ENCODE measurements around the gene DPH6. TPM values are rescaled to one million over a fixed set of nuclear protein-coding genes. Genes with fewer than 3 reads are reported as not detected.
"Not testable (repeated sequence)": the region's sequence is repeated elsewhere in the genome, so short reads cannot be mapped to it uniquely, and the experiment has no call there.

Gene DPH6
- total and polyA plus RNA-seq, 4 donors = 3.4 to 14.3 (median 10.4) TPM

- no peak for DNase-seq (ENCODE audit: low spot score)
These were observed 103.2 kb downstream of the DPH6 start for GRCh38 chr15:35442742-35443141.

GRCh38 chr15:35441279-35441678 is 104.7 kb downstream of the DPH6 start:
- not testable (repeated sequence) for H3K9me3 ChIP-seq (ENCODE audit: control insufficient read depth in 4 of 4, low read length in 3 of 4); H3K9ac ChIP-seq (ENCODE audit: low read depth in 1 of 2, low read length in 2 of 2); H3K27ac ChIP-seq (ENCODE audit: low read depth in 1 of 2, low read length in 2 of 2); H3K27me3 ChIP-seq (ENCODE audit: control insufficient read depth in 4 of 4, insufficient read depth in 4 of 4, low read length in 3 of 4); H3K4me3 ChIP-seq (ENCODE audit: low read depth in 1 of 3, low read length in 3 of 3); H3K36me3 ChIP-seq (ENCODE audit: control insufficient read depth in 4 of 4, insufficient read depth in 3 of 4, low read depth in 1 of 4, low read length in 3 of 4); DNase-seq (ENCODE audit: low spot score); H3K4me1 ChIP-seq (ENCODE audit: control insufficient read depth in 4 of 4, insufficient read depth in 4 of 4, low read length in 3 of 4)
- over 99% methylated on average over 4 of the region's 4 CpGs for WGBS

More at GRCh38 chr15:35442742-35443141, 103.2 kb downstream of the DPH6 start:
- Histone ChIP-seq H3K9me3 (ENCODE audit: control insufficient read depth in 4 of 4, low read length in 3 of 4) (no peaks in the 10 kb centered on the region), H3K36me3 (ENCODE audit: control insufficient read depth in 4 of 4, insufficient read depth in 3 of 4, low read depth in 1 of 4, low read length in 3 of 4) (no peaks in the 10 kb centered on the region), H3K4me1 (ENCODE audit: control insufficient read depth in 4 of 4, insufficient read depth in 4 of 4, low read length in 3 of 4) (no peaks in the 10 kb centered on the region), H3K9ac (ENCODE audit: low read depth in 1 of 2, low read length in 2 of 2) (no peak overlapping the region), H3K27ac (ENCODE audit: low read depth in 1 of 2, low read length in 2 of 2) (no peak overlapping the region), H3K27me3 (ENCODE audit: control insufficient read depth in 4 of 4, insufficient read depth in 4 of 4, low read length in 3 of 4) (no peaks in the 10 kb centered on the region), H3K4me3 (ENCODE audit: low read depth in 1 of 3, low read length in 3 of 3) (no peak overlapping the region)
- WGBS = 84% methylated on average over 1 of the region's 1 CpG
- no peak for TF ChIP-seq JUND (IDR thresholded peaks at IDR 0.05)
- TF ChIP-seq HNF4G (IDR thresholded peaks at IDR 0.05) = no peak
- TF ChIP-seq, protein P1, sequence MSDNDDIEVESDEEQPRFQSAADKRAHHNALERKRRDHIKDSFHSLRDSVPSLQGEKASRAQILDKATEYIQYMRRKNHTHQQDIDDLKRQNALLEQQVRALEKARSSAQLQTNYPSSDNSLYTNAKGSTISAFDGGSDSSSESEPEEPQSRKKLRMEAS (IDR thresholded peaks at IDR 0.05) = no peak
- TF ChIP-seq FOXA1 (IDR thresholded peaks at IDR 0.05) = no peak
- no peak for TF ChIP-seq RXRA (IDR thresholded peaks at IDR 0.05)
- TF ChIP-seq, protein P2, sequence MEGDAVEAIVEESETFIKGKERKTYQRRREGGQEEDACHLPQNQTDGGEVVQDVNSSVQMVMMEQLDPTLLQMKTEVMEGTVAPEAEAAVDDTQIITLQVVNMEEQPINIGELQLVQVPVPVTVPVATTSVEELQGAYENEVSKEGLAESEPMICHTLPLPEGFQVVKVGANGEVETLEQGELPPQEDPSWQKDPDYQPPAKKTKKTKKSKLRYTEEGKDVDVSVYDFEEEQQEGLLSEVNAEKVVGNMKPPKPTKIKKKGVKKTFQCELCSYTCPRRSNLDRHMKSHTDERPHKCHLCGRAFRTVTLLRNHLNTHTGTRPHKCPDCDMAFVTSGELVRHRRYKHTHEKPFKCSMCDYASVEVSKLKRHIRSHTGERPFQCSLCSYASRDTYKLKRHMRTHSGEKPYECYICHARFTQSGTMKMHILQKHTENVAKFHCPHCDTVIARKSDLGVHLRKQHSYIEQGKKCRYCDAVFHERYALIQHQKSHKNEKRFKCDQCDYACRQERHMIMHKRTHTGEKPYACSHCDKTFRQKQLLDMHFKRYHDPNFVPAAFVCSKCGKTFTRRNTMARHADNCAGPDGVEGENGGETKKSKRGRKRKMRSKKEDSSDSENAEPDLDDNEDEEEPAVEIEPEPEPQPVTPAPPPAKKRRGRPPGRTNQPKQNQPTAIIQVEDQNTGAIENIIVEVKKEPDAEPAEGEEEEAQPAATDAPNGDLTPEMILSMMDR (IDR thresholded peaks at IDR 0.05; ENCODE audit: low read depth, low read length, missing input control) = no peak
- no peak for TF ChIP-seq TAF1 (conservative IDR thresholded peaks at IDR 0.05)
- no peak for TF ChIP-seq SP1 (IDR thresholded peaks at IDR 0.05)
- no peak for TF ChIP-seq GABPA (IDR thresholded peaks at IDR 0.05 in 1 of 2, conservative IDR thresholded peaks at IDR 0.05 in 1 of 2)
- no peak for TF ChIP-seq NR2F2 (IDR thresholded peaks at IDR 0.05)
- no peak for TF ChIP-seq RAD21 (IDR thresholded peaks at IDR 0.05)

- no peaks in the 10 kb centered on the region for H3K4me1 ChIP-seq (ENCODE audit: control insufficient read depth in 4 of 4, insufficient read depth in 4 of 4, low read length in 3 of 4)
- H3K36me3 ChIP-seq (ENCODE audit: control insufficient read depth in 4 of 4, insufficient read depth in 3 of 4, low read depth in 1 of 4, low read length in 3 of 4) = no peaks in the 10 kb centered on the region
- H3K4me3 ChIP-seq (ENCODE audit: low read depth in 1 of 3, low read length in 3 of 3) = no peak overlapping the region
- TF ChIP-seq SP1 (IDR thresholded peaks at IDR 0.05) = no peak
- no peak for DNase-seq (ENCODE audit: low spot score)
- no peak overlapping the region for H3K27ac ChIP-seq (ENCODE audit: low read depth in 1 of 2, low read length in 2 of 2)
- 91% methylated on average over 3 of the region's 3 CpGs for WGBS
- peaks cover 0 to 4% (median 2%) of the 10 kb centered on the region in 4 donors for H3K9me3 ChIP-seq (ENCODE audit: control insufficient read depth in 4 of 4, low read length in 3 of 4)
- H3K9ac ChIP-seq (ENCODE audit: low read depth in 1 of 2, low read length in 2 of 2) = no peak overlapping the region
- no peaks in the 10 kb centered on the region for H3K27me3 ChIP-seq (ENCODE audit: control insufficient read depth in 4 of 4, insufficient read depth in 4 of 4, low read length in 3 of 4)
These were observed 105.7 kb downstream of the DPH6 start for GRCh38 chr15:35440265-35440664.

GRCh38 chr15:35439291-35439690 is 106.7 kb downstream of the DPH6 start:
- no peak overlapping the region for H3K27ac ChIP-seq (ENCODE audit: low read depth in 1 of 2, low read length in 2 of 2)
- DNase-seq (ENCODE audit: low spot score) = no peak
- WGBS = 87% methylated on average over 2 of the region's 2 CpGs
- no peak for TF ChIP-seq JUND (IDR thresholded peaks at IDR 0.05)
- TF ChIP-seq, protein P2 (IDR thresholded peaks at IDR 0.05; ENCODE audit: low read depth, low read length, missing input control) = no peak
- no peak for TF ChIP-seq RAD21 (IDR thresholded peaks at IDR 0.05)
- TF ChIP-seq TAF1 (conservative IDR thresholded peaks at IDR 0.05) = no peak
- no peak for TF ChIP-seq EGR1 (IDR thresholded peaks at IDR 0.05; ENCODE audit: low read depth in 2 of 2)
- TF ChIP-seq, protein P3, sequence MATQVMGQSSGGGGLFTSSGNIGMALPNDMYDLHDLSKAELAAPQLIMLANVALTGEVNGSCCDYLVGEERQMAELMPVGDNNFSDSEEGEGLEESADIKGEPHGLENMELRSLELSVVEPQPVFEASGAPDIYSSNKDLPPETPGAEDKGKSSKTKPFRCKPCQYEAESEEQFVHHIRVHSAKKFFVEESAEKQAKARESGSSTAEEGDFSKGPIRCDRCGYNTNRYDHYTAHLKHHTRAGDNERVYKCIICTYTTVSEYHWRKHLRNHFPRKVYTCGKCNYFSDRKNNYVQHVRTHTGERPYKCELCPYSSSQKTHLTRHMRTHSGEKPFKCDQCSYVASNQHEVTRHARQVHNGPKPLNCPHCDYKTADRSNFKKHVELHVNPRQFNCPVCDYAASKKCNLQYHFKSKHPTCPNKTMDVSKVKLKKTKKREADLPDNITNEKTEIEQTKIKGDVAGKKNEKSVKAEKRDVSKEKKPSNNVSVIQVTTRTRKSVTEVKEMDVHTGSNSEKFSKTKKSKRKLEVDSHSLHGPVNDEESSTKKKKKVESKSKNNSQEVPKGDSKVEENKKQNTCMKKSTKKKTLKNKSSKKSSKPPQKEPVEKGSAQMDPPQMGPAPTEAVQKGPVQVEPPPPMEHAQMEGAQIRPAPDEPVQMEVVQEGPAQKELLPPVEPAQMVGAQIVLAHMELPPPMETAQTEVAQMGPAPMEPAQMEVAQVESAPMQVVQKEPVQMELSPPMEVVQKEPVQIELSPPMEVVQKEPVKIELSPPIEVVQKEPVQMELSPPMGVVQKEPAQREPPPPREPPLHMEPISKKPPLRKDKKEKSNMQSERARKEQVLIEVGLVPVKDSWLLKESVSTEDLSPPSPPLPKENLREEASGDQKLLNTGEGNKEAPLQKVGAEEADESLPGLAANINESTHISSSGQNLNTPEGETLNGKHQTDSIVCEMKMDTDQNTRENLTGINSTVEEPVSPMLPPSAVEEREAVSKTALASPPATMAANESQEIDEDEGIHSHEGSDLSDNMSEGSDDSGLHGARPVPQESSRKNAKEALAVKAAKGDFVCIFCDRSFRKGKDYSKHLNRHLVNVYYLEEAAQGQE (IDR thresholded peaks at IDR 0.05) = no peak
- TF ChIP-seq GABPA (IDR thresholded peaks at IDR 0.05 in 1 of 2, conservative IDR thresholded peaks at IDR 0.05 in 1 of 2) = no peak
- TF ChIP-seq RXRA (IDR thresholded peaks at IDR 0.05) = no peak
- no peak for TF ChIP-seq YY1 (IDR thresholded peaks at IDR 0.05)

More at GRCh38 chr15:35439291-35439690, 106.7 kb downstream of the DPH6 start:
- Histone ChIP-seq H3K4me3 (ENCODE audit: low read depth in 1 of 3, low read length in 3 of 3) (no peak overlapping the region), H3K36me3 (ENCODE audit: control insufficient read depth in 4 of 4, insufficient read depth in 3 of 4, low read depth in 1 of 4, low read length in 3 of 4) (no peaks in the 10 kb centered on the region), H3K9me3 (ENCODE audit: control insufficient read depth in 4 of 4, low read length in 3 of 4) (peaks cover 0 to 4% (median 4%) of the 10 kb centered on the region in 4 donors), H3K4me1 (ENCODE audit: control insufficient read depth in 4 of 4, insufficient read depth in 4 of 4, low read length in 3 of 4) (no peaks in the 10 kb centered on the region), H3K27me3 (ENCODE audit: control insufficient read depth in 4 of 4, insufficient read depth in 4 of 4, low read length in 3 of 4) (no peaks in the 10 kb centered on the region), H3K9ac (ENCODE audit: low read depth in 1 of 2, low read length in 2 of 2) (no peak overlapping the region)
